HEK293 (cell line): ENCODE data around the gene XIRP1.

Experiments
- HOXC10 ChIP-seq: sonication (generic); formaldehyde crosslinking; IDR thresholded peaks from 2 replicates; pipeline ENCODE4 v1.8.1; 2023; ENCODE audit warnings: mild to moderate bottlenecking, missing genetic modification reagents
- MZF1 ChIP-seq: fragments of 450-650 bp; formaldehyde crosslinking; IDR thresholded peaks from 2 replicates; pipeline ENCODE4 v1.5.1; 2017; ENCODE audit warnings: missing biosample characterization, missing genetic modification characterization, borderline replicate concordance
- YY1 ChIP-seq: fragments of 450-650 bp; formaldehyde crosslinking; IDR thresholded peaks from 2 replicates; pipeline ENCODE4 v1.5.1; 2018; ENCODE audit warnings: missing biosample characterization, missing genetic modification characterization
- ZNF169 ChIP-seq: fragments of 450-650 bp; formaldehyde crosslinking; IDR thresholded peaks from 2 replicates; pipeline ENCODE4 v1.5.1; 2016; ENCODE audit warnings: missing biosample characterization, missing genetic modification characterization
- ZNF654 ChIP-seq: fragments of 450-650 bp; formaldehyde crosslinking; IDR thresholded peaks from 2 replicates; pipeline ENCODE4 v1.5.1; 2016; ENCODE audit warnings: low read depth, missing biosample characterization, missing genetic modification characterization
- ZSCAN4 ChIP-seq: fragments of 450-650 bp; formaldehyde crosslinking; IDR thresholded peaks from 2 replicates; pipeline ENCODE4 v1.5.1; 2017; ENCODE audit warnings: missing biosample characterization, missing genetic modification characterization

DNA sequence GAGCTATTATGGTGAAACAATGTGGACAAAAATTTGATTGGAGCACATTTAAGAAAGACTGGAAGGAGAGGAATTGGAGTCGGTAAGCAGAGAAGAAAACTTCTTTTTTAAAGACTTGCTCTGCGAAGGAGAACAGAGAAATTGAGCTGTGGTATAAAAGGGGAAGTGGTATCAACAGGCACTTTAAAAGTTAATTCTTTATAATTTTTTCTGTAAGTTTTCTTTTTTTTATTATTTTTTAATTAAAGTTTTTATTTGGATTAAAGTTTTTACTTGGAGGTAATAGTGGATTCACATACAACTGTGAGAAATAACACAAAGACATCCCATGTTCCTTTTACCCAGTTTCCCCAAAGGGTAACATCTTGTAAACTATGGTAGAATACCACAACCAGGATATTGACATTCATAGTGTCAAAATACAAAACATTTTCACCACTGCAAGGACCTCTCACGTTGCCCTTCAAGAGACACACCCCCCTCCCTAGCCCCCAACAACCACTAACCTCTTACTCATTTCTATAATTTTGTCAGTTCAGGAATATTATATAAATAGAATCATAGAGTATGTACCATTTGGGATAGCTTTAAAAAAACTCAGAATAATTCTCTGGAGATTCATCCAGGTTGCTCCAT is 33.8 kb upstream of the XIRP1 start:
- no peak for TF ChIP-seq YY1
- no peak for TF ChIP-seq HOXC10 (CRISPR knock-in tag)
- no peak for TF ChIP-seq MZF1 (tag by site-specific recombination)
- no peak for TF ChIP-seq ZSCAN4 (tag by site-specific recombination)
- no peak for TF ChIP-seq ZNF169 (tag by site-specific recombination)
- no peak for TF ChIP-seq ZNF654 (tag by site-specific recombination)
